A673 (cell line): Measurements from ENCODE around the gene CEP126. TPM values are rescaled to one million over a fixed set of nuclear protein-coding genes. Genes with fewer than 3 reads are reported as not detected.

Experiments used
- BruUV-seq: library from RNA; stranded (reverse); fragments of 400-500 nt; replicated peaks from 2 replicates; lab custom pipeline; 2021; lab: Mats Ljungman, UMichigan
- CTCF ChIA-PET: fragments of 300-600 bp; sonication (Branson Sonifier 250); formaldehyde crosslinking; loops from one replicate; lab custom pipeline; 2022; ENCODE audit warnings: antibody characterized with exemption; lab: Charles Lee
- POLR2A ChIA-PET: fragments of 300-600 bp; sonication (Branson Sonifier 250); formaldehyde crosslinking; loops from one replicate; lab custom pipeline; 2022; ENCODE audit warnings: antibody characterized with exemption; ENCODE audit not compliant: low non-redundant PET; lab: Charles Lee
- DNase-seq: peaks from one replicate; pipeline ENCODE4 v3.0.0-alpha.2; 2015; ENCODE audit warnings: low spot score
- H3K27ac ChIP-seq: fragments of 200-600 bp; sonication (generic); 2 replicates; pipeline ENCODE4 v1.5.1; 2016; ENCODE audit warnings: mixed run types, low read depth, mild to moderate bottlenecking, mixed read lengths, antibody characterized with exemption, low read length; ENCODE audit not compliant: poor library complexity, severe bottlenecking
- H3K27me3 ChIP-seq: fragments of 200-600 bp; sonication (generic); replicated peaks from 2 replicates; pipeline ENCODE4 v1.6.1; 2017; ENCODE audit warnings: mixed run types, low read depth, mild to moderate bottlenecking, mixed read lengths, antibody characterized with exemption, low read length; ENCODE audit not compliant: insufficient read depth, poor library complexity
- H3K36me3 ChIP-seq: fragments of 200-600 bp; sonication (generic); 2 replicates; pipeline ENCODE4 v1.6.1; 2016; ENCODE audit warnings: mixed run types, mild to moderate bottlenecking, mixed read lengths, antibody characterized with exemption, low read length; ENCODE audit not compliant: insufficient read depth, poor library complexity, severe bottlenecking
- H3K4me1 ChIP-seq: fragments of 200-600 bp; sonication (generic); 2 replicates; pipeline ENCODE4 v1.6.1; 2017; ENCODE audit warnings: mixed run types, mild to moderate bottlenecking, mixed read lengths, antibody characterized with exemption, low read length; ENCODE audit not compliant: insufficient read depth, poor library complexity, severe bottlenecking
- H3K4me3 ChIP-seq: fragments of 200-600 bp; sonication (generic); 2 replicates; pipeline ENCODE4 v1.5.1; 2016; ENCODE audit warnings: low read depth, mixed run types, mild to moderate bottlenecking, mixed read lengths, low read length; ENCODE audit not compliant: poor library complexity, severe bottlenecking
- H3K9me3 ChIP-seq: fragments of 200-600 bp; sonication (generic); 2 replicates; pipeline ENCODE4 v1.6.1; 2016; ENCODE audit warnings: mixed run types, low read depth, mild to moderate bottlenecking, mixed read lengths, antibody characterized with exemption, low read length; ENCODE audit not compliant: poor library complexity, severe bottlenecking
- CTCF ChIP-seq: fragments of 300-800, 200-600 bp; sonication (generic); conservative IDR thresholded peaks from 2 replicates; pipeline ENCODE4 v1.5.1; 2017; ENCODE audit warnings: low read depth, mild to moderate bottlenecking, antibody characterized with exemption, low read length, moderate library complexity, mixed read lengths
- EZH2 ChIP-seq: fragments of 200-600 bp; sonication (generic); IDR thresholded peaks from 2 replicates; pipeline ENCODE4 v1.6.1; 2017; ENCODE audit warnings: borderline replicate concordance, low read depth, mild to moderate bottlenecking, mixed read lengths, antibody characterized with exemption, low read length; ENCODE audit not compliant: poor library complexity, severe bottlenecking
- intact Hi-C: fragments of 100-400 bp; cut with micrococcal nuclease; formaldehyde crosslinking; loops from one replicate; pipeline ENCODE4 v1.10.0; 2022; ENCODE audit not compliant: unreplicated experiment
- total RNA-seq: library from RNA; stranded (reverse); gene quantifications from 2 replicates; pipeline ENCODE4 v1.2.3, GENCODE V29; 2021

The CEP126 gene
- total RNA-seq, 1 experiment from 2014 or later = 2.3 TPM

GRCh38 chr11:102026217-102026616 is 111.4 kb downstream of the CEP126 start:
- POLR2A ChIA-PET = no interaction called here

GRCh38 chr11:102026959-102027358 is 112.1 kb downstream of the CEP126 start:
- Histone ChIP-seq H3K4me1 (peaks cover 8% of the 10 kb centered on the region), H3K27ac (no peak overlapping the region), H3K27me3 (no peaks in the 10 kb centered on the region), H3K36me3 (no peaks in the 10 kb centered on the region), H3K9me3 (no peaks in the 10 kb centered on the region), H3K4me3 (no peak overlapping the region)
- CTCF ChIA-PET = no interaction called here
- POLR2A ChIA-PET = no interaction called here
- intact Hi-C loops = no loop called here
- no peak for DNase-seq
- no TSS peak for BruUV-seq
- no peak for TF ChIP-seq CTCF
- no peak for TF ChIP-seq EZH2

More at GRCh38 chr11:102026217-102026616, 111.4 kb downstream of the CEP126 start:
- intact Hi-C loops = no loop called here
- Histone ChIP-seq H3K27ac (no peak overlapping the region), H3K4me3 (no peak overlapping the region), H3K36me3 (no peaks in the 10 kb centered on the region), H3K4me1 (peaks cover 8% of the 10 kb centered on the region), H3K27me3 (no peaks in the 10 kb centered on the region), H3K9me3 (no peaks in the 10 kb centered on the region)
- no peak for DNase-seq
- TF ChIP-seq CTCF (no peak), EZH2 (no peak)
- CTCF ChIA-PET = no interaction called here
- no TSS peak for BruUV-seq

DNA sequence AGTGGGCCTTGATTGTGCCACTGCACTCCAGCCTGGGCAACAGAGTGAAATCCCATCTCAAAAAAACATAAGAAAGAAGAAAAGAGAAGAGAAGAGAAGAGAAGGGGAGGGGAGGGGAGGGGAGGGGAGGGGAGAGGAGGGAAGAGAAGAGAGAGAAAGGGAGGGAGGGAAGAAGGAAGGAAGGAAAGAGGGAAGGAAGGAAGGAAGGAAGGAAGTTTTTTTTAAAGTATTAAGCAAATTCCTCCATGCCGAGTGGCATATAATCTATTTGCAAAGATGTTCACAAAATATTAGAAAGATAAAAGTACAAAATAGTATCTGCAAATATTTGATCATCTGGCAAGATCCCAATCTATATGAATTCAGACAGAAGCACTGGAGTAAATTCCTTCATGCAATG is 121.9 kb downstream of the CEP126 start:
- TF ChIP-seq CTCF = no peak
- no peak for TF ChIP-seq EZH2
- BruUV-seq = no TSS peak
- Histone ChIP-seq H3K9me3 (no peaks in the 10 kb centered on the region), H3K4me3 (no peak overlapping the region), H3K36me3 (no peaks in the 10 kb centered on the region), H3K4me1 (no peaks in the 10 kb centered on the region), H3K27ac (no peak overlapping the region), H3K27me3 (no peaks in the 10 kb centered on the region)
- ChIA-PET POLR2A (no interaction called here), CTCF (no interaction called here)
- intact Hi-C loops = no loop called here
- DNase-seq = no peak
